VCaP (cell line): Measurements from ENCODE around the gene INAFM2.

ENCODE experiments used
- H3K27ac ChIP-seq: fragments of 450-650 bp; 2 replicates; pipeline ENCODE4 v1.5.1; 2017
- CTCF ChIP-seq: fragments of 450-650 bp; conservative IDR thresholded peaks from 2 replicates; pipeline ENCODE4 v1.5.1; 2017; ENCODE audit warnings: mild to moderate bottlenecking, moderate library complexity

Gene INAFM2

DNA sequence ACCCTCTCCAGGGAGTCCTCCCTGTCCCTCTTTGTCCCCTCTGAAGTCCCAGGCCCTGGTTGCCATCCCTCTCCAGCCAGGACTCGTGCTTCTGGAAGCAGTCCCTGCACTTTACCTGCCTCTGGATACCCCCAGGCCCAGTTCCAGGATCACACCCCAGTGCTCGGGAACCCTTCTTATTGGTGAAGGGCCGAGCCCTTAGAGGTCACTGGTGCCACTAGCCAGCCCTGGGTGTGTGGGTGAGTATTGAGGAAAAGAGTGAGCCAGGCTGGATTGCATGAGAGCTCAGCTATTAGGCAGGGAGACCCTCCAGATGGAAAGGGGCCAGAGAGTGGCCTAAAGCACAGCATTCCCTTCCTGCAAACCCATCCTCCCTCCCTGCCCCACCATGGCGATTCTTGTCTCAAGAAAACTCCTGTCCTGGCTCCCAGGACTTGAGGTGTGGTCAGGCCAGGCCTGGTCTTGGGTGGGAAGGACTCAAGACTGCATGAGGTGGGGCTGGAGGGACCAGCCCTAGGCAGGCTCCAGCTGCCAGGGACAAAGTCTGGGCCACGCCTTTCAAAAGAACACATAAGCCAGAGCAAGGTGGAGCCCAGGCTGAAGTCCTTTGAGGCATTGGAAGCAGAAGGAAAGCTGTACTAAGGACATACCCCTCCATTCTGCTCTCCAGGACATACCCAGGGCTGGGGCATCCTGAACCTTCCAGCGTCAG, 22.5 kb downstream of the INAFM2 start:
- H3K27ac ChIP-seq: no peak overlapping the region; the same call in 1 of the 2 replicates
- no peak for TF ChIP-seq CTCF

DNA sequence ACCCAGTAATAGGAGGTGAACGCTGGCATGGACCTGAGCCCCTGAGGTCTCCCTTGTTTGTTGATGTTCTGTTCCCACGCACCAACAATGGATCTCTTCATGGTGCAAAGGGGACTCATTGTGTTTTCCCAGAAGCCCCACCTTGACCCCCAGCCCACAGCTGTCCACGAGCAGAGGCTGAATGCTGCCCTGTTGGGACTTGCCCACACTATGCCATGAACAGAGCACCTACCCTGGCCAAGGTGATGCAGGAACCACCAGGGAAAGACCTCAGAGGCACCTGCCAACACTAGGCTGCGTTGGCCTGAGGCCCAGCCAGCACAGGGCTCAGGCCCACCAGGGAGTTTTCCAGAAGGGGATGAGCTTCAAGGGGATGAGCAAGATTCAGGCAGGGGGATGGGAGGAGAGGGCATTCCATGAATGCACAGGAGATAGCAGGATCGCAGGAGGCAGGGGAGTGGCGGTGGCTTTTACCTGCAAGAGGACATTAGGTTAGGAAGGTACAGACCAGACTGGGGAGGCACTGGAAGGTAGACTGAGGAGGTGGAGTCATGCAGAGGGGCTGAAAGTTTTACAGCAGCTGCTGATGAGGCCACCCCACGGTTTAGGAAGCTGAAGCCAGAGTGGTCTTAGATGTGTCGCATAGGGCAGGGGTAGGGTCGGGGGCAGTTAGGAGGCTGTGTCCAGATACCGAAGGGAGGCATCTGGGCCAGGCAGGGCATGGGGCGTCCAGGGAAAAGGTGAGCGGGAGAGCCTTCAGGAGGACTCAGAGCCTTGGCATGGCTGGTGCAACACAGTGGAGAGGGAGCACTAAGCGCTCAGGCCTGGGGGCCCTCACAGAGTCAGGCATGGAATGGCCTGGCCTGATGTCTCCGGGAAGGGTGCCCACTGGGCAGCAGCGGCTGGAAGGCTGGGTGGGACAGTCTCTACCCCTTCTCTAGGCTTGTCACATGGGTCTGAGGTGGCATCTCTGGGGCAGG, 23.4 kb downstream of the INAFM2 start:
- no peak overlapping the region for H3K27ac ChIP-seq
- no peak for TF ChIP-seq CTCF

GRCh38 chr15:40347559-40348473, 24.3 kb downstream of the INAFM2 start:
- no peak for TF ChIP-seq CTCF
- H3K27ac ChIP-seq: no peak overlapping the region

- TF ChIP-seq CTCF: no peak
- H3K27ac ChIP-seq: no peak overlapping the region
Measured at GRCh38 chr15:40348474-40348870, 25.0 kb downstream of the INAFM2 start.

GRCh38 chr15:40349163-40349562, 25.7 kb downstream of the INAFM2 start:
- TF ChIP-seq CTCF: no peak
- no peak overlapping the region for H3K27ac ChIP-seq

- TF ChIP-seq CTCF: no peak
Measured at GRCh38 chr15:40352281-40352901, 28.9 kb downstream of the INAFM2 start.

More at GRCh38 chr15:40352281-40352901, 28.9 kb downstream of the INAFM2 start:
- peak overlapping the region; percentile 8; the same call in 1 of the 2 replicates for H3K27ac ChIP-seq
